Right ventricle myocardium inferior (tissue), 1 donor: Measurements from ENCODE around the gene TFIP11. TPM values are rescaled to one million over a fixed set of nuclear protein-coding genes. Genes with fewer than 3 reads are reported as not detected.
"Not testable (repeated sequence)": the region's sequence is repeated elsewhere in the genome, so short reads cannot be mapped to it uniquely, and the experiment has no call there.

Source experiments
- ATAC-seq: fragments of 200-7000 bp; cut with Tn5 transposase; one replicate; pipeline ENCODE4 v1.9.1; 2020; ENCODE audit warnings: mild to moderate bottlenecking, moderate library complexity
- DNase-seq: peaks from one replicate; pipeline ENCODE4 v3.0.0; 2021; ENCODE audit errors: missing footprints
- intact Hi-C: fragments of 100-400 bp; cut with DNase I; formaldehyde crosslinking; loops from one replicate; pipeline ENCODE4 v1.11.0; 2022
- total RNA-seq: library from RNA; stranded (reverse); fragmentation: NEBNext Ultra II Directional; extraction: Animal tissue kit (Norgen Biotek cat#: 25700); gene quantifications from one replicate; pipeline ENCODE4 v1.2.1, GENCODE V29; 2021
- donor health status: DM: no; HTN: yes; CAD: no; lungs with severe emphysema.

Gene TFIP11
- total RNA-seq, 1 donor from 2014 or later, result 20.3 TPM

DNA sequence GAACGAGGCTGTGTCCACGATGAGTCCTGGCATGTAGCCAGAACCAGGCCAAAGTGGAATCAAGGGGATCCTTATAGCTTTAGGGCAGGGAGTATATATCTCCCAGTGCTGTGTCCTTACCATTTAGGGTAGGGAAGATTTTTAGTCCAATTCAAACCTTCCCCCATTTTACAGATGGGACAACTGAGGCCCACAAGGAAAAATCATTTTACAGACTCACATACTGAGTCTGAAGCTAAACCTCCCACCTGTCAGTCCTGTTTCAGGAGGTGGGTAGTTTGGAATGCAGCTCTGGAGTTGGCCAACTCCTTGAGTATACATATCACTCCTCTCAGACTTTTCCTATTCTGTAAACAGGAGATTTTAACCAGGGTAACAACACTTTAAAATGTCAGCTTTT is 33.1 kb upstream of the TFIP11 start:
- ATAC-seq, result no peak
- intact Hi-C loops, result loop anchor here (2.0 kb wide), 1 partner anchor 17 kb away; no protein-coding TSS in a partner anchor
- no peak for DNase-seq

DNA sequence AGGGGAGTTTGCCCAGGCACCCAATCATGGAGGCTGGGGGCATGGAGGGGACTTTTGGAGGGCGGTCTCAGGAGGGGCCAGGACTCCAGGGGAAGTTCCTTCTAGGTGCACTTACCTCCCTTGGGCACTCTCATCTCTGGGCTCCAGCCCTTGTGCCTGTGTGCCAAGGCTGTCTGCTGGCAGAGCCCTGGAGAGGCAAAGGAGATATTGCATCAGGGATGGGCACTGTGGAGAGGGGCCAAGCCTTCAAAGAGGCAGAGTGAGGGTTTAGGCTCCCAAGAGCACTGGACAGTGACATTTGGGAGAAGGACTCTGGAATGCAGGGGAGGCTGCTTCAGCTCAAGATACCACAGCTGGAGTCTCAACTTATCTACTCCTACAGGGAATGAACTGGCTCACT is 32.2 kb upstream of the TFIP11 start:
- ATAC-seq, result no peak
- intact Hi-C loops, result loop anchor here (2.0 kb wide), 1 partner anchor 16 kb away; no protein-coding TSS in a partner anchor
- DNase-seq, result no peak

DNA sequence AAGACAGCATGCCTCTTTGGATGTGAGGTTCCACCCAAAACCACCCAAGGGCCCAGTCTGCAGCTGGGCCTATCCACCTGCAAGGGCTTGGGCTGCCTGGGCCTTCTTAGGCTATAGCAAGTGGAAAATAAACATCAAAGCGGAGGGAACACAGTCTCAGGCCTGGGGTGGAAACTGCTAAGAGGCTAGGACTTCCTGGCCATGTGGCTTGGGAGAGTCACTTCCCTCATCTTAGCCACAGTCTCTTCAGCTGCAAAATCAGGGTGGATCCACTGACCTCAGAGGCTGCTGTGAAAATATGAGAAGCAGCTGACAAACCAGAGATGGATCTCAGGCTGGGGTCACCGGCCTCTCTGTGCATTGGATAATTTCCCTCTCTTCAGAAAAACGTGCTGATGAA is 30.6 kb upstream of the TFIP11 start:
- DNase-seq (no peak), ATAC-seq (no peak)
- intact Hi-C loops, result no loop called here

DNA sequence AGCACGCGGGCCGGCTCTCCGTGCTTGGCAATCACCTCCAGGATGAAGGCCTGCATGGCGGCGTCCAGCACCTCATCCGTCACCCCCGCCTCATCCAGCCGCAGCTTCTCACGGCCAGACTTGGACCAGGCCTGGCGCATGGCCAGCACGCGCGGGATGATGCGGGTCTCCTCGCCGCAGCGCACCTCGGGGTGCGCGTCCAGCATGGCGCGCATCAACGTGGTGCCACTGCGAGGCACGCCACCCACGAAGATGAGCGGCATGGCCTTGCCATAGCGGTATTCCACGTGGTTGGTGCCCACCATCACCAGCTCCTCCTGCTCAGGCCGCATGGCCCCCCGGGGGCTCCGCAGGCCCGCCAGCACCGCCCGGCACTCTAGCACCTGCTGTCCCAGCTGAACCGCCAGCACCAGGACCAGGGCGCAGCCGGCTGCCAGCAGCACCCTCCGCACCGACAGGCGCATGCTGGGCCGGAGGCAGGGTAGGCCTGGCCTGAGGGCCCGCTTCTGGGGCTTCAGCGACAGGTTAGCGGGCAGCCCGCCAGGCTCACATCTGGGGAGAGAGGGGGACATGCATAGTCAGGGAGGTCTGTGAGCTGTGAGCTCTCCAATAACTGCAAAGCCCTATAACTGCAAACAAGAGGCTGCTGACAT is 29.0 kb upstream of the TFIP11 start:
- ATAC-seq (no peak), DNase-seq (no peak)
- intact Hi-C loops, result no loop called here

DNA sequence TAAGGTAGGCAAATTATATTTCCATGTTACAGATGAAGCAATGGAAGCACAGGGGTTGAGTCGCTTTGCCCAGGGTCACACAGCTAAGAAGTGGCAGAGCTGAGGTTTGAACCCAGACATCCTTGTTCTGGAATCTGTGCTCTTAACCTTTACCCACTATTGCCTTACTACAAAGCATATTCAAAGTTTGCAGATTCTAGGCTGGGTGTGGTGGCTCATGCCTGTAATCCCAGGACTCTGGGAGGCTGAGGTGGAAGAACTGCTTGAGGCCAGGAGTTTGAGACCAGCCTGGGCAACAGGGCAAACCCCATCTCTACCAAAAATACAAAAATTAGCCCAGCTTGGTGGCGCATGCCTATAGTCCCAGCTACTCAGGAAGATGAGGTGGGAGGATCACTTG is 27.8 kb upstream of the TFIP11 start:
- DNase-seq, result no peak
- ATAC-seq, result no peak
- intact Hi-C loops, result no loop called here

DNA sequence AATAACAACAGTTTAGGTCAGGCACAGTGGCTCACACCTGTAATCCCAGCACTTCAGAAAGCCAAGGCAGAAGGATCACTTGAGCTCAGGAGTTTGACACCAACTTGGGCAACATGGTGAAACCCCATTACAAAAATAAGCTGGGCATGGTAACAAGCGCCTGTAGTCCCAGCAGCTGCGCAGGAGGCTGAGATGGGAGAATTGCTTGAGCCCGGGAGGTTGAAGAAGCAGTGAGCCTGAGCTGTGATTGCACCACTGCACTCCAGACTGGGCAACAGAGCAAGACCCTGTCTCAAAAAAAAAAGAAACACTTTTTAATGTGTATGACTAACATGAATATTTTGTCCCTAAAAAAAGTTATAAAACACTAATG is 24.5 kb upstream of the TFIP11 start:
- intact Hi-C loops, result no loop called here
- no peak for ATAC-seq
- no peak for DNase-seq

DNA sequence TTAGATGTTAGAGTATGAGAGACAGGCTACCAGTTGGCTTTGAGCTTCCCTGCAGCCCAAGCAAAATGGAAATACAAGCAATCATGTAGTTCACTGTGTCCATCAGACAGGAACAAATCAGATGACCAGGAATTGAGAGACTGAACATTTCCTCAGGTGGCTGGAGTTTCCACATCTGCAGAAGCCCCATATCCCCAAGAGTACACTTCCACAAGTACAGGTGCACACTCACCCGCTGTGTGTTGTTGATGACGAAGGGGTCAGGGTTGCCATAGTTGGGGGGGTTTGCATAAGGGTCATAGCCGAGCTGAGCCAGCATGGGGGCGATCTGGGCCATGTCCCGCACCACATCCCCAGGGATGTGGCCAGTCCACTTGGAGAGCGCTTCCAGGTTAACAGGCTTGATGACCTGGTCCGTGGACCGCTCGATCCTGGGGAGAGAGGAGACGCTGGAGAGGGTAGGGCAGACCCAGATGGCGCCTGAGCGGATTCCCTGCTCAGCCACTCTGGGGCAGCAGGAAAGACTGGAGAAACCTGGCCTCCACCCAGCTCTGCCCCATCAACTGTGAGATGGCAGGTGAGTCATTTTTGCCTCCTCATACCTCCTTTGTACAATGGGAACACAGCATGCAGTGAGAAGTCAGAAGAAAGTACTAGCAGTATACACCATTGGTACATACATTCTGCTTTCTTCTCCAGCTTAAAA is 23.9 kb upstream of the TFIP11 start:
- DNase-seq (no peak), ATAC-seq (no peak)
- intact Hi-C loops, result no loop called here

DNA sequence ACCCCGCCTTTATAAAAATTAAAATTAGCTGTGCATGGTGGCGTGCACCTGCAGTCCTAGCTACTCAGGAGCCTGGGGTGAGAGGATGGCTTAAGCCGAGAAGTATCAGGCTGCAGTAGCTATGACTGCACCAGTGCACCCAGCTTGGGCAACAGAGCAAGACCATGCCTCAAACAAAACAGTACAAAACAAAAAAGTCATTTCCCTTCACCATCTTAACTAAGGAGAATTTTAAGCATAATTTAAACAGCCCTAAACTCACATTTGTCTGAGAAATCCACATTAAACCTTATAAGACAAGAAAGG is 23.3 kb upstream of the TFIP11 start:
- DNase-seq (no peak), ATAC-seq (no peak)
- intact Hi-C loops, result no loop called here

DNA sequence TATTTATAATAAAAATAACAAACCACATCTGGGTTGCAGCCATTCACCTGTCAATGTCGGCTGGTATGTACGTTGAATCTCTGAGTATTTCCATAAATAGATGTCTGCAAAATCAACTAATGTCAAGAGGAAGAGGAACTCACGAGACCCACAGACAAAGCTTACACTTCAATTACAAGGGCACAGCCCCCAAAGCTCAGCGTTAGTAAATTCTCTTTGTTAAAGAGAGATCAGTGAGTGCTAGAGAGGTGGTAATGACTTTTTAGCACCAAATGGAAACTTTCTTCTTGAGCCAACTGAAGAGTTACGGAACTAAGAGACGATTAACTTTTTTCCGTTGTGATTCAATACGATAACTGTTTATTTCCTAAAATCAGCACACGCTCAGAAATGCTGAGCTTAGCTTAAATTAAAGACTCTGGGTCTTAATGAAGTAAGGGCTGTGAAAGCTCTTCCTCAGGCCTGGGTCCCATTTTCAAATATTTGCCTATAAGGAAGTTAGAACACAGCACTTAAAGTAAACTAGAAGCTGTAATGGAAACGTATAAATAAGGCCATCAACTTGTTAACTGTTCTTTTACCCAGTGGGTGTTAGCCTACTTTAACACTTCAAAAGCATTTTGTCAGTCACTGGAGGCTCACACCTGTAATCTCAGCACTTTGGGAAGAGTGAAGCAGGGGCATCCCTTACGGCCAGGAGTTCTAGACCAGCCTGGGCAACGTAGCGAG is 22.8 kb upstream of the TFIP11 start:
- ATAC-seq (no peak), DNase-seq (no peak)
- intact Hi-C loops, result no loop called here

DNA sequence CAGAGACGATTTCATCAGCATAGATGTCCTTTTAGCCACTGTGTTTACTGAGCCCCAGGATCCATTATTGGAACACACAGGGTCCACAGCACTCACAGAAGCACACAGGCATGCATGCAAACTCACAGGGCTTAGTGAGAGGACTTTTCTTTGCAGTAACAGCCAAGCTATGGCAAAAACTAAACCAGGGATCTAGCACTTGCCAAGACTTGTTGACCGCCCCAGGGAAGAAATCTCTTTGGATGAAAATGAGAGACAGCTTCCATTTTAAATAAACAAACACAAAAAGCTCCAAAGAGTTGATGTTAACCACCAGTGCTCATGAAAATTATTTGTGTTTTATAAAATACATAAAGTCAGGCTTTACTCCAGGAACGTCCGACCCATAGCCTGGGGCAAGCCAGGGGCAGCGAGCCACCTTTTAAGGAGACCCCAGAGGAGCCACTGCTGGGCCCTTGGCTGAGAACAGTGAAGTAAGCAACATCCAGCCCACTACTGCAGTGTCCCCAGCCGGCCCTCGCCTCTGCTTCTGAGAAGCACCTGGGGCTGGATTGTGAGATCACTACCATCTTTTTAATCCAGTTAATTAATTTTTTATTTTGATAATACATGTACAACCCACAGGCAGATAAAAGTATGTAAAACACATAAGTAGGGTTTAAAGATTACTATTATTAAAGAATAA is 22.0 kb upstream of the TFIP11 start:
- DNase-seq, result no peak
- ATAC-seq, result no peak
- intact Hi-C loops, result no loop called here

DNA sequence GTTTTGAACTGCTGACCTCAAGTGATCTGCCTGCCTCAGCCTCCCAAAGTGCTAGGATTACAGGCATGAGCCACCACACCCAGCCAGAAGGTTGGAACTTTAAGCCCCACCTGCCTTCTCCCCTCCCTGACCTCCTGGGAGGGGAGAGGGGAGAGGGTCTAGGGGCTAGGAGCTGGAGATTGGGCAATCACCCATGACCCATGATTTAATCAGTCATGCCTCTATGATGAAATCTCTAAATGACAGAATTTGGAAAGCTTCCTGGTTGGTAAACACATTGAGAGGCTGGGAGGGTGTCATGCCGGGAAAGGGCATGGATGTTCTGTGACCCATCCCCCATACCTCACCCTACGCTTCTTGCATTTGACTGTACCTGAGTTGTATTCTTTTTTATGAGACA is 17.1 kb upstream of the TFIP11 start:
- DNase-seq (no peak), ATAC-seq (no peak)
- intact Hi-C loops, result loop anchor here (2.0 kb wide), 1 partner anchor 15 kb away; no protein-coding TSS in a partner anchor

DNA sequence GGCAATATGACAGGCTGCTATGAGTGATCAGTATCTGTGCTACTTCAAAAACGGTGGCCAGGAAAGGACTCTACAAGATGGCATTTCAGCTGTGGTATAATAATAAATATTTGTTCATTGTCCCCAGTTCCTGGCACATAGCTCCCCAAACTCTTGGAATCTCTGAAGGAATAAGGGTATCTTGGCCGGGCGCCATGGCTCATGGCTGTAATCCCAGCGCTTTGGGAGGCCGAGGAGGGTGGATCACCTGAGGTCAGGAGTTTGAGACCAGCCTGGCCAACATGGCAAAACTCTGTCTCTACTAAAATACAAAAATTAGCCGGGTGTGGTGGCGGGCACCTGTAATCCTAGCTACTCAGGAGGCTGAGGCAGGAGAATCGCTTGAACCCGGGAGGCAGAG is 16.2 kb upstream of the TFIP11 start:
- ATAC-seq, DNase-seq: not testable (repeated sequence)
- intact Hi-C loops, result loop anchor here (2.0 kb wide), 1 partner anchor 16 kb away; no protein-coding TSS in a partner anchor

DNA sequence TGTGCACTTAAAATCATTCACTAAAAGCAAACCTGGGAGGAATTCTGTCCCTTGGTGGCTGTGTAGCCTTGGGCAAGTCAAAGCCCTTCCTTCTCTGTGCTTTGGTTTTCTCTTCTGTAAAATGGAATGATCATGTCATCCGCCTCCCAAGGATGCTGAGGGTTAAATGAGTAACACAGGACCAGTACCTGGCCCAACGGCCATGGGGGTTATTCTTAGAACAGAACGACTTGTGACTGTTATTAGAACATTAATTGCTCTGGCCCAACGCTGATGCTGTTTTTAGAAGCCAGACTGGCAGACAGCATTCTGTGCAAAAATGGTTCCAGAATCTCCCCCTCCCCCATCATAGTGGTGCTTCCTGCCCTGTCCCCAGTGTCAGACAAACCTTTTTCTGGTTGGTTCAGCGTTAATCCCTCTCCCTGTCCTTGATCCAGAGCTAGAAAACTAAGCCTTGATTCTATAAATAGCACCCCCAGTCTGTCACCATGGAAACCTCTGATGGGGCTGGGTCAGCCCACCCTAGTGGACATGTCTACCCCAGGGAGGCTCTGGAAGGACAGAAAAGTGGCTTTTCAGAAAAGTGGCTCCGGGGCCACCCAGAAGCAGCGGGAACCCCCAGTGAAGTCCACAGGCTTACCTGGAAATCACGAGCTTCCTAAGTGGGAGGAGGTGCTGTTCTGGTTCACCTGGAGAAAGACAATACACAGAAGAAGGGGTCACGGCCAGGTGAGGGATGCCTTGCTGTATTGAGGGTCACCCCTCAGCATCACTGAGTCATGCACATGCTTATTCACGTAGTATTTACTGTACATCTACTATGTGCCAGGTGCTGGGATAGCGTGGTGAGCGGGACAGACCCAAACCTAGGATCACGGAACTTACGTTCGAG is 15.5 kb upstream of the TFIP11 start:
- DNase-seq (no peak), ATAC-seq (peak; percentile 91)
- intact Hi-C loops, result loop anchor here (2.0 kb wide), 1 partner anchor 17 kb away; no protein-coding TSS in a partner anchor

DNA sequence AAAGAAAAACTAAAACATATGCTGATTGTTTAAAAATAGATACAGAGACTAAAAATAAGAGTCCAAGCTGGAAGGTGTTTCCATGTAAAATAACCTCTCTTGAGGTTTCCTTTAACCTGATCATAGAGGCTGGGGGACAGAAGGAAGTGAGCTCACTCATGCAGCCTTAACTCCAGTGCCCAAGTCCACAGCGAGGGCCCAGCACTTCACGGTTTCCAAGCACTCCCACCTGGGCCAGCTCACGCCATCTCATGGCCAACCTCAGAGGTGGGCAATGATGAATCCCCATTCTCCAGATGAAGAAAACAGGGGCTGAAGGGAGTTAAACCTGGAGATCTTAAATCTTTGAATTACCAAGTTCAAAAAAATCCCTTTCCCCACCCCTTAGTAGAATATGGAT is 14.9 kb upstream of the TFIP11 start:
- ATAC-seq (no peak), DNase-seq (no peak)
- intact Hi-C loops, result no loop called here

DNA sequence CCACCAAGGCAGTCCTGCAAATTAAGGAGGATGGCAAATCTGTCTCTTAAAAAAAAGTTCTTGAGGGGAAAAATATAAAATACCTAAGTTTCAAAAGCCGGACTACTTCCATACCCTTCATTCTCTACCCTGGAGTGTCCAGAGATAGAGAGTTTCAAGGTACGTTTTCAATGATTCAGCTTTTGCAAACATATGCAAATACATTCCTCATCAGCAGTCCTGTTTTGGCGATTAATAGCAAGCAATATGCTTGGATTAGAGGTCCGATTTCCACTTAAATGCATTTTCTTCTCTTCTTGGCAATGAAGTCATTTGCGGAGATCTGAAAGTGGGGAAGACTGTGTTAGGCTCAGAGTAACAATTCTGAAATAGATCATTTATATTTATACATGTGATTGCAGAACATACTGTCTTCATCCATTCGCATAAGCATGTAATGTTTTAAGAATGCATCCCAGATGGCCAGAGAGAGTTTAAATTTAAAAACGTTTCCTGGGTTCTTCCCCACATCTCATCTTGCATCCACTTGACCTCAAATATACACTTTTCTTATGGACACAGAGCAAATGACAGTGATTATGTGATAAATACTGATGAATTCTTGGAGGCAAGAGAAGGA is 13.8 kb upstream of the TFIP11 start:
- intact Hi-C loops, result no loop called here
- ATAC-seq, result no peak

DNA sequence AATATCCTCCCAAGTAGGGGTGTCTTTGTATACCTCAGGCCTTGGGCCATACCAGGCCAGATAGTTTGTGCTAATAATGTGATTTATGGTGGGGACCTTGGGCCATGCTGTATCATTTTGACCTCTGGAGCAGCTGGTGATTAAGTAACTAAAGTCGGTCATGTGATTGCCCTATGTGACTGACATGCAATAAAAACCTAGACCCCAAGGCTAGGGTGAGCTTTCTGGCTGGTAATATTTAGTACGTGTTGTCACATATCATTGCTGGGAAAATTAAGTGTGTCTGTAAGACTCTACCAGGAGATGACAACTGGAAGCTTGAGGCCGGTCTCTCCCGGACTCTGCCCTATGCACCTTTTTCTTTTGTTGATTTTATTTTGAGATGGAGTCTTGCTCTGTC is 12.6 kb upstream of the TFIP11 start:
- no peak for ATAC-seq
- intact Hi-C loops, result no loop called here
- DNase-seq, result no peak

More for the DNA sequence above, 13.8 kb upstream of the TFIP11 start:
- DNase-seq, result no peak

DNA sequence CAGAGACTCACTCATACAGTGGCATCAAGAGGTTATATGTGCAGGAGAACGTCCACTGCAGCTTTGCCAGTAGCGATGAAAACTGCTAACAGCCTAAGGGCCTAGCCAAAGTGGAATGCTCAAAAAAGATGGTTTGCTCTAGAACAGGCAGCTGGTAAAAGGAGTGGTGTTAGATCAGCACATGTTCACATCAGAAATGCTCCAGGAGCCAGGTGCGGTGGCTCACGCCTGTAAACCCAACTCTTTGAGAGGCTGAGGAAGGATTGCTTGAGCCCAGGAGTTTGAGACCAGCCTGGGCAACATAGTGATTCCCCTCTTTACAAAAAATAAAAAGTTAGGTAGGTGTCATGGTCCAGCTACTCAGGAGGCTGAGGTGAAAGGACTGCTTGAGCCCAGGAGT is 10.3 kb upstream of the TFIP11 start:
- DNase-seq (no peak), ATAC-seq (no peak)
- intact Hi-C loops, result no loop called here

DNA sequence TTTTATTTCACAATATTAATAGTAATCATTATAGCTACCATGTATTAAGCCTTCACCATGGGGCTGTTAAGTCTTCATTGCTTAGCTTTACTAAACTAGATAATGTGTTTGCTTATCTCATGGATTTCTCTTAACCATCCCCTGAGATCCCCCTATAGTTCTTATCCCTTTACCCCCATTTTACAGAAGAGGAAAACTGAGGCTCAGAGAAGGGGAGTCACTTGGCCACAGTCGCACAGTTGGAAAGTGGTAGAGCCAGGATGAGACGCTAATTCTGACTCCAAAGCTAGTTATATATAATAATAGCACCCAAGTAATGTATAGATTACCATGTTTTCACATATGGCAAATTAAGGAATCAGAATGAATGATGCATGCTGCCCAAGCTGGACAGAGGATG is 9.7 kb upstream of the TFIP11 start:
- intact Hi-C loops, result no loop called here
- ATAC-seq, result no peak
- DNase-seq, result no peak
